Measurements from ENCODE around the gene TAOK1.

DNA sequence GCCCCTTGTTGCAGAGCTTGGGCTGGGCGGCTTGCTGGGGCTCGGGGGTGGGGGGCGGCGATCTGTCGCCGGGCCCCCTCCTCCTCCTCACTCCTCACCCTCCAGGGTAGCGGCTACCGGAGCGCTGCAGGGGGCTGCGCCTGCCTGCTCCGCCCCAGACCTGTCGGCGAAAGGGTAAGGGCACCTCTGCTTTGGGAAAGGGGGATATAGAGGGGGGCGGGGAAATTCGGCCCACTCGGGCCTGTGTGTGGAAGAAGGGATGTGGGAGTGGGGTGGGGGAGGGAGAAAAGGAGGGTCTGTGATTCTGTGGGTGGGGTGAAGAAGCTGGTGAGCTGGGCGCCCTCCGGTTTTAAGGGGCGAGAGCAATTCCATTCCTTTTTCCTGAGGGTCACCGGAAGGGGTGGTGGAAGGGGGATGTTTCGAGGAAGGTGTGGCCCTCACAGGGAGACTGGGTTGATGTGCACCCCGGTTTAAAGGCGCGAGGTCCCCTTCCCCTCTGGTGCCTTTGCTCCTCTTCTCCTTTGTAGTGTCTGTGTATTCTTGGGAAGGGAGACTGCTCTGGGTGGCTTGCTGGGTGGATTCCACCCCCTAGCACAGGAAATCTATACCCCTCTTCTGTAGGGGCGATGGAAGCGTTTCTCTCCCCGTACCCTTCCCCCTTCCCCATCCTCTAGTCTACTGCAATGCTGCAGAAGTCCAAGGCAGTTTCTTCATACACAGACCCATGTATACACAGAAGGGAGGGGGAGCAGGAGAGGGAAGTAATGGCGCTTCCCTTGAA lies 878 bp downstream of the TAOK1 start:
- TF ChIP-seq, protein P1, sequence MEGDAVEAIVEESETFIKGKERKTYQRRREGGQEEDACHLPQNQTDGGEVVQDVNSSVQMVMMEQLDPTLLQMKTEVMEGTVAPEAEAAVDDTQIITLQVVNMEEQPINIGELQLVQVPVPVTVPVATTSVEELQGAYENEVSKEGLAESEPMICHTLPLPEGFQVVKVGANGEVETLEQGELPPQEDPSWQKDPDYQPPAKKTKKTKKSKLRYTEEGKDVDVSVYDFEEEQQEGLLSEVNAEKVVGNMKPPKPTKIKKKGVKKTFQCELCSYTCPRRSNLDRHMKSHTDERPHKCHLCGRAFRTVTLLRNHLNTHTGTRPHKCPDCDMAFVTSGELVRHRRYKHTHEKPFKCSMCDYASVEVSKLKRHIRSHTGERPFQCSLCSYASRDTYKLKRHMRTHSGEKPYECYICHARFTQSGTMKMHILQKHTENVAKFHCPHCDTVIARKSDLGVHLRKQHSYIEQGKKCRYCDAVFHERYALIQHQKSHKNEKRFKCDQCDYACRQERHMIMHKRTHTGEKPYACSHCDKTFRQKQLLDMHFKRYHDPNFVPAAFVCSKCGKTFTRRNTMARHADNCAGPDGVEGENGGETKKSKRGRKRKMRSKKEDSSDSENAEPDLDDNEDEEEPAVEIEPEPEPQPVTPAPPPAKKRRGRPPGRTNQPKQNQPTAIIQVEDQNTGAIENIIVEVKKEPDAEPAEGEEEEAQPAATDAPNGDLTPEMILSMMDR (IDR thresholded peaks at IDR 0.05; ENCODE audit: insufficient read depth, low read length): no peak
- TF ChIP-seq POLR2AphosphoS5 (IDR thresholded peaks at IDR 0.05; ENCODE audit: low read depth) (no peak), GABPA (IDR thresholded peaks at IDR 0.05; ENCODE audit: low read depth) (no peak)

Measured in HL-60 (cell line).